H1 (cell line): Measurements from ENCODE around the gene VPS18. TPM values are rescaled to one million over a fixed set of nuclear protein-coding genes. Genes with fewer than 3 reads are reported as not detected.
"Not testable (repeated sequence)": the region's sequence is repeated elsewhere in the genome, so short reads cannot be mapped to it uniquely, and the experiment has no call there.

Source experiments
- CTCF ChIA-PET: fragments of 300-600 bp; sonication (Branson Sonifier 250); formaldehyde crosslinking; loops from one replicate; lab custom pipeline; 2021; ENCODE audit not compliant: partially characterized antibody; lab: Charles Lee
- POLR2A ChIA-PET: fragments of 300-600 bp; sonication (Branson Sonifier 250); formaldehyde crosslinking; loops from one replicate; lab custom pipeline; 2021; ENCODE audit warnings: inconsistent platforms; ENCODE audit not compliant: partially characterized antibody; lab: Charles Lee
- DNase-seq, 2 experiments: peaks; one replicate each; pipeline versions ENCODE4 v3.0.0 to v3.0.0-alpha.2; 2010 to 2022; ENCODE audit warnings: low spot score in 2 of 2, low read depth in 1 of 2, mixed read lengths in 1 of 2
- FAIRE-seq: peaks from 2 replicates; lab custom pipeline; 2011; peaks lifted over from hg19 to GRCh38; lab: Jason Lieb, UNC
- H2AFZ ChIP-seq: 2 replicates; pipeline ENCODE4 v1.8.1; 2012; ENCODE audit warnings: low read length, inconsistent platforms
- H2AK5ac ChIP-seq: 2 replicates; pipeline ENCODE4 v1.6.1; 2013; ENCODE audit warnings: low read depth, low read length
- H2BK120ac ChIP-seq: replicated peaks from 2 replicates; pipeline ENCODE3; 2013; ENCODE audit warnings: low read depth, low read length, inconsistent platforms
- H2BK12ac ChIP-seq: 2 replicates; pipeline ENCODE4 v1.6.1; 2013; ENCODE audit warnings: low read depth, low read length
- H2BK15ac ChIP-seq: 2 replicates; pipeline ENCODE4 v1.6.1; 2013; ENCODE audit warnings: low read length
- H2BK20ac ChIP-seq: 2 replicates; pipeline ENCODE4 v1.6.1; 2013; ENCODE audit warnings: low read length
- H2BK5ac ChIP-seq: 2 replicates; pipeline ENCODE4 v1.6.1; 2013; ENCODE audit warnings: low read depth, low read length
- H3K14ac ChIP-seq: 2 replicates; pipeline ENCODE4 v1.6.1; 2013; ENCODE audit warnings: inconsistent platforms; ENCODE audit not compliant: insufficient read length
- H3K18ac ChIP-seq: 2 replicates; pipeline ENCODE4 v1.6.1; 2013; ENCODE audit warnings: low read length; ENCODE audit errors: extremely low read depth
- H3K23ac ChIP-seq: 2 replicates; pipeline ENCODE4 v1.6.1; 2013; ENCODE audit warnings: inconsistent platforms; ENCODE audit not compliant: insufficient read length
- H3K23me2 ChIP-seq: 2 replicates; pipeline ENCODE4 v1.6.1; 2013; ENCODE audit warnings: low read depth, low read length
- H3K27ac ChIP-seq: 2 replicates; pipeline ENCODE4 v1.6.1; 2011; ENCODE audit warnings: low read depth, low read length, inconsistent platforms
- H3K27me3 ChIP-seq, 4 experiments: replicated peaks in 1 of 4; 1 replicate in 1 of 4; 2 replicates in 3 of 4; pipeline versions ENCODE4 v1.6.1 to v1.8.1; 2011 to 2013; ENCODE audit warnings: low read length in 3 of 4, mild to moderate bottlenecking in 3 of 4, inconsistent platforms in 2 of 4, mixed read lengths in 2 of 4, moderate library complexity in 1 of 4; ENCODE audit not compliant: control insufficient read depth in 3 of 4, insufficient read depth in 3 of 4; ENCODE audit errors: extremely low read depth in 1 of 4
- H3K36me3 ChIP-seq, 4 experiments: 2 replicates each; pipeline versions ENCODE4 v1.6.1 to v1.8.1; 2011 to 2013; ENCODE audit warnings: mild to moderate bottlenecking in 4 of 4, low read length in 3 of 4, moderate library complexity in 2 of 4, control low read depth in 1 of 4, inconsistent platforms in 1 of 4; ENCODE audit not compliant: insufficient read depth in 4 of 4, control insufficient read depth in 2 of 4
- H3K4ac ChIP-seq: replicated peaks from 2 replicates; pipeline ENCODE3; 2013; ENCODE audit warnings: low read length, low read depth, mixed read lengths, inconsistent platforms; ENCODE audit not compliant: insufficient read length
- H3K4me1 ChIP-seq, 4 experiments: replicated peaks in 1 of 4; 1 replicate in 1 of 4; 2 replicates in 3 of 4; pipeline versions ENCODE4 v1.6.1 to v1.8.1; 2011 to 2013; ENCODE audit warnings: low read length in 3 of 4, inconsistent platforms in 2 of 4, mixed read lengths in 1 of 4; ENCODE audit not compliant: insufficient read depth in 4 of 4, control insufficient read depth in 3 of 4
- H3K4me2 ChIP-seq, 2 experiments: 2 replicates each; pipeline versions ENCODE4 v1.6.1 to v1.8.1; 2011 to 2013; ENCODE audit warnings: low read depth in 2 of 2, low read length in 2 of 2, control low read depth in 1 of 2, inconsistent platforms in 1 of 2, mild to moderate bottlenecking in 1 of 2; ENCODE audit not compliant: insufficient read depth in 1 of 2
- H3K4me3 ChIP-seq, 4 experiments: fragments of 200-600, 300-600 bp in 1 of 4; sonication (generic), shearing (Covaris generic), sonication (Bioruptor Twin) in 1 of 4; 2 replicates each; pipeline versions ENCODE4 v1.5.1 to v1.8.1; 2011 to 2016; ENCODE audit warnings: low read length in 4 of 4, low read depth in 3 of 4, control low read depth in 2 of 4, inconsistent platforms in 2 of 4, mild to moderate bottlenecking in 2 of 4, mixed read lengths in 1 of 4, moderate library complexity in 1 of 4; ENCODE audit not compliant: insufficient read depth in 2 of 4; ENCODE audit errors: extremely low read depth in 1 of 4
- H3K56ac ChIP-seq: replicated peaks from 2 replicates; pipeline ENCODE3; 2013; ENCODE audit warnings: low read depth, mild to moderate bottlenecking, mixed read lengths, low read length, inconsistent platforms; ENCODE audit not compliant: insufficient read length
- H3K79me1 ChIP-seq: 2 replicates; pipeline ENCODE4 v1.6.1; 2013; ENCODE audit warnings: low read depth, low read length, control low read depth
- H3K79me2 ChIP-seq, 2 experiments: 2 replicates each; pipeline versions ENCODE4 v1.6.1 to v1.8.1; 2012 to 2013; ENCODE audit warnings: low read length in 2 of 2, mild to moderate bottlenecking in 2 of 2, inconsistent platforms in 1 of 2; ENCODE audit not compliant: insufficient read depth in 2 of 2, control insufficient read depth in 1 of 2
- H3K9ac ChIP-seq, 4 experiments: replicated peaks in 1 of 4; 1 replicate in 1 of 4; 2 replicates in 3 of 4; pipeline versions ENCODE4 v1.6.1 to v1.8.1; 2011 to 2013; ENCODE audit warnings: low read depth in 3 of 4, low read length in 3 of 4, control low read depth in 2 of 4, mild to moderate bottlenecking in 2 of 4, moderate library complexity in 2 of 4, inconsistent platforms in 1 of 4; ENCODE audit errors: extremely low read depth in 1 of 4
- H3K9me3 ChIP-seq, 2 experiments: 2 replicates each; pipeline versions ENCODE4 v1.6.1 to v1.8.1; 2012 to 2013; ENCODE audit warnings: mild to moderate bottlenecking in 2 of 2, moderate library complexity in 2 of 2, control low read depth in 1 of 2, inconsistent platforms in 1 of 2, low read depth in 1 of 2, low read length in 1 of 2, mixed read lengths in 1 of 2; ENCODE audit not compliant: insufficient read depth in 2 of 2
- H4K20me1 ChIP-seq, 2 experiments: replicated peaks in 1 of 2; 2 replicates each; pipeline versions ENCODE3 to v1.8.1; 2011 to 2013; ENCODE audit warnings: inconsistent platforms in 2 of 2, low read length in 2 of 2, mild to moderate bottlenecking in 1 of 2; ENCODE audit not compliant: insufficient read depth in 2 of 2, control insufficient read depth in 1 of 2
- H4K5ac ChIP-seq: 2 replicates; pipeline ENCODE4 v1.6.1; 2013; ENCODE audit warnings: low read length, low read depth, mixed read lengths, inconsistent platforms; ENCODE audit not compliant: insufficient read length
- H4K8ac ChIP-seq: 2 replicates; pipeline ENCODE4 v1.8.0; 2013; ENCODE audit warnings: mild to moderate bottlenecking, moderate library complexity, low read length, inconsistent platforms; ENCODE audit not compliant: insufficient read depth; ENCODE audit errors: extremely low read depth
- H4K91ac ChIP-seq: replicated peaks from 2 replicates; pipeline ENCODE3; 2013; ENCODE audit warnings: low read length, mixed read lengths, inconsistent platforms; ENCODE audit not compliant: insufficient read length
- WGBS, 2 experiments: shearing (Covaris generic) in 1 of 2; methylation state at CpG; one replicate each; pipeline versions ENCODE4 v1.1.6 to v1.1.7; 2013 to 2015; ENCODE audit warnings: low lambda C conversion rate in 2 of 2, mixed read lengths in 2 of 2, inconsistent platforms in 1 of 2, low coverage in 1 of 2, missing lambda C conversion rate in 1 of 2; ENCODE audit not compliant: insufficient replicate concordance in 2 of 2, insufficient coverage in 1 of 2, insufficient read length in 1 of 2; ENCODE audit errors: extremely low coverage in 1 of 2, missing lambda C conversion rate in 1 of 2; 5-methylcytosine and 5-hydroxymethylcytosine counted together
- polyA plus RNA-seq, 7 experiments: library from polyadenylated mRNA; depleted of rRNA in 3 of 7; stranded (reverse) in 5 of 7; unstranded in 2 of 7; fragments of >200 nt in 5 of 7; fragments of 200-250 nt in 2 of 7; gene quantifications; 1 replicate in 5 of 7; 2 replicates in 1 of 7; 4 replicates in 1 of 7; pipeline versions ENCODE4 v1.2.1 to v1.2.3, GENCODE V29; 2011 to 2013; ENCODE audit warnings: missing spikeins in 2 of 7, mixed read lengths in 2 of 7
- total RNA-seq: library from RNA; stranded (reverse); fragmentation: NEBNext Ultra II Directional; extraction: Animal tissue kit (Norgen Biotek cat#: 25700); gene quantifications from 2 replicates; pipeline ENCODE4 v1.2.1, GENCODE V29; 2021

VPS18 gene
- total and polyA plus RNA-seq, 2 of the 8 experiments (the other 6 are each of a cell fraction or from before 2014, with no cell fraction given) = 28.9 to 32.7 TPM

DNA sequence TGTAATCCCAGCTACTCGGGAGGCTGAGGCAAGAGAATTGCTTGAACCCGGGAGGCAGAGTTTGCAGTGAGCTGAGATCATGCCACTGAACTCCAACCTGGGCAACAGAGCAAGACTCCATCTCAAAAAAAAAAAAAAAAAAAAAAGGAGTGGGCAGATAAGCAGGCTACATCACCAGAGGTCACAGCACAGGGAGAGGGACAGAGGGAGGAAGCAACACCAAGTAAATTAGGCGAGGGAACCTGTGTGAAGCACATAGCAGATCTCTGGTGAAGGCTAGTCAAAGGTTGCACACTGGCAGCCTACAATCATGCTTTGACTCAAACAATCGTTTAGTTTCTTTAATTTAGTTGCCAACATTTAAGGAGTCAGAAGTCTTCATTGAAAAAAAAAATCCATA is 33.1 kb upstream of the VPS18 start:
- H3K23ac ChIP-seq, H4K91ac ChIP-seq, H4K20me1 ChIP-seq, H3K79me2 ChIP-seq, H3K4me1 ChIP-seq, H3K23me2 ChIP-seq, H3K4me3 ChIP-seq, H3K9ac ChIP-seq, H3K27ac ChIP-seq, H4K5ac ChIP-seq, H3K36me3 ChIP-seq, H3K14ac ChIP-seq, H2AK5ac ChIP-seq, H2BK12ac ChIP-seq, H3K4ac ChIP-seq, H3K9me3 ChIP-seq, H3K27me3 ChIP-seq, H2BK15ac ChIP-seq, FAIRE-seq, H2BK20ac ChIP-seq, DNase-seq, H2AFZ ChIP-seq, H3K79me1 ChIP-seq, H3K4me2 ChIP-seq, H2BK120ac ChIP-seq, H3K56ac ChIP-seq, H2BK5ac ChIP-seq, H3K18ac ChIP-seq, H4K8ac ChIP-seq: not testable (repeated sequence)
- WGBS, 2 experiments = 91% methylated on average over 4 of the region's 4 CpGs; no CpG with 5 or more reads in 1 of the 2 experiments
- ChIA-PET POLR2A (interaction anchor here (0.7 to 5.6 kb wide), 6 partner anchors 10 to 139 kb away, joined by 3 to 49 read pairs (median 3); partner anchors contain the start of gene VPS18), CTCF (interaction anchor here (0.5 to 8.6 kb wide), 8 partner anchors 13 to 461 kb away, joined by 3 to 208 read pairs (median 4); partner anchors contain the start of genes SPINT1 and VPS18)
